Activated CD8-positive, alpha-beta memory T cell treated with anti-CD3 and anti-CD28 coated beads, Interleukin-2, amount 50 U/mL, for 1 hour (primary cell): Measurements from ENCODE around the gene STX16.

Source experiments
- DNase-seq: peaks from one replicate; pipeline ENCODE4 v3.0.0-alpha.2; 2020; ENCODE audit errors: extremely low read depth

Gene STX16

DNA sequence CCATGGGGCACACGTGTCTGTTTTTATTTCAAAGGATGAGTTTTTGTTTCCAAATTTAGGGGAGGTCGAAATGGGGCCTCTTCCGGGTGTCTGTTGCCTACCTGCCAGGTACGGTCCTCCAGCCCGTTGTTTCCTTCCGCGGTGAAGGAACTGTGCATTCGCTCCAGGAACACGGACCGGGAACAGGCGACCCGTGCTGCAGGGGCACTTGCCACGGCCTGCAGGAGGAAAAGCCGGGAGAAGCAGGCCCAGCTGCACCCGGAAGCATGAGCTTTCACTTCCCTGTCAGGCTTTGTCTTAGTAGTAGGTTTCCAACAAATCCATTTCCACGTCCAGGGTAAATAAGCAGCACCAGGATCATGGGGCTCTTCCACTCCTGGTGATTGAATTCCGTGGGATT lies 24.6 kb downstream of the STX16 start:
- no peak for DNase-seq

DNA sequence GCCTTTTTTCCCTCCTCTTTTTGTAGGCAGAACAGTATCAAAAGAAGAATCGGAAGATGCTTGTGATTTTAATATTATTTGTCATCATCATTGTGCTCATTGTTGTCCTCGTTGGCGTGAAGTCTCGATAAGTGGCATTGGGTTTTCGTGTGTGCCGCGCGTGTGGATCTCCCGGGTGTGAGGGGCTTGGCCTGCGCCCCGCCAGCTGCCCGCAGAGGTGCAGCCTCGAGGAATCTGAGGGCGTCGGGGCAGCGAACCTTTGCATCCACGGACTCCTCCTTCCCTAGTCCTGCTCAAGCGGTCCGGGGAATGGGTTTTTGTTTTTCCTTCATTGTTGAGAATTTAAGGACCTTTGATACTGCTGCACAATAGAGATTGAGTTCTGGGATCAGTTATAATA lies 25.1 kb downstream of the STX16 start:
- no peak for DNase-seq

GRCh38 chr20:58677079-58677604 lies 26.1 kb downstream of the STX16 start:
- no peak for DNase-seq

GRCh38 chr20:58677808-58678207 lies 26.7 kb downstream of the STX16 start:
- no peak for DNase-seq

- DNase-seq = no peak
These were observed 27.7 kb downstream of the STX16 start for GRCh38 chr20:58678806-58679205.

DNA sequence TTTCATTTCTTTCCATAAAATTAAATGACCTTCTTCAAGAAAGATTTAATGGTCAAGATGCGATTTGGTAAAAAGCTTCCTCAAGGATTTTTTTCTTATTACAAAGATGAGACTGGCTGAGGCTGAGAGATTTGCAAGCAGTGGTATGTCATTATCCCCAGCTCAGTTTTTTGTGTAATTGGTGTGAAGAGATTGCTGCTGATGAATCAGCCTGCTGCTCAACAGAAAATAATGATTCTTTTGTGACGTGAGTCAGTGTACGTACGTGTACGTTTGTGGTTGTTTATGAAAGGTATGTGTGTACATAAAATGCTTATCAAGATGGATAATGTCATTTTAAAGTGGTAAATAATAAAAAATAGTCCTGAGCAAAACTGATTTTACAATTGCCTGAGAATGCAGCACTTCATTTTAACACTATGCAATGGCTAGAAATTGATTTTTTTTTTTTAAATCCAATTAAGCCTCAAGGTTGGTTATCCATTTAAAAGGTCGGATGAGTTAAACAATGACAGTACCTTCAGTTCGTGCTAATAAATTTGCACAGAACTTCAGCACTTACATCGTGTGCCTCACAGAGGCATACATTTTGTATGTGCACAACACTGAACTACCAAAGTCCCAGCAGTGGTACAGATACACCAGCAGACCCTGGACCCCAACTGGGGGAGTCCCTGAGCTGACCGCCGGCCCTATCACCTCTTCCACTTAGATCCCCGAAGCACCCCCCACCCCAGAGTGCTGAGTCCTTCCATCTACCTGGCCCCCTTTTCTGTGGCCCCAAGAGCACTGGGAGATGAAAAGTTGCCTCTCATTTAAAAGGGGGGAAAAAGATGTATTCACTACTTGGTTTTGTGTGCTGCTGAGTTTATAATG lies 31.8 kb downstream of the STX16 start:
- DNase-seq = no peak

GRCh38 chr20:58684291-58684690 lies 33.2 kb downstream of the STX16 start:
- no peak for DNase-seq

DNA sequence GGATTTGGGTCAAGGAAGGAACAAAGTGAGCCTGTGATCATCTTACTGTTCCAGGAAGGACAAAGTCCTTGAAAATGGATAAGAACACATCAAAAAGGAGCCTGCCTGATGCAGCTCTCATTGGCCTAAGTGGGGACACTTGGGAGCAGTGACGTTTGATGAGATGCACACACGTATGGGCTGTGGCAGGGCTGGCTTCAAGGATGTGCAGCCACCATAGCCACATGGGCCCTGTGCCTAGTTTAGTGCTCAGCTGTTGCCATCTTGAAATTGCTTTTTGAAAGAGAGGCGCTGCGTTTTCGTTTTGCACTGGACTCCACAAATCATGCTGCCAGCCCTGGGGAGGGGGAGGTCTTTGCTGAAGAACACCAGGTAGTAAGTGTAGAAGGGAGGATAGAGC lies 34.9 kb downstream of the STX16 start:
- DNase-seq = no peak

DNA sequence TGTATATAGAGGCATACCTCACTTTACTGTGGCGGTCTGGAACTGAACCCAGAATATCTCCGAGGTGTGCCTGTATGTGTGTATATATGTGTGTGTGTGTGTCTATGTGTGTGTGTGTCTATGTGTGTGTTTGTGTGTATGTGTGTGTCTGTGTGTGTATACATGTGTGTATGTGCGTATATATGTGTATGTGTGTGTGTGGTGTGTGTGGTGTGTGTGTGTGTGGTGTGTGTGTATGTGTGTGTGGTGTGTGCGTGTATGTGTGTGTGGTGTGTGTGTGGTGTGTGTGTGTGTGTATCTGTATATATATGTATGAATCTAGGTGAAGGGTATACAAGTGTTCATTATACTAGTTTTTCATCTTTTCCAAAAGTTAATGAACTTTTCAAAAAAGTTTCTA lies 37.3 kb downstream of the STX16 start:
- DNase-seq = no peak

DNA sequence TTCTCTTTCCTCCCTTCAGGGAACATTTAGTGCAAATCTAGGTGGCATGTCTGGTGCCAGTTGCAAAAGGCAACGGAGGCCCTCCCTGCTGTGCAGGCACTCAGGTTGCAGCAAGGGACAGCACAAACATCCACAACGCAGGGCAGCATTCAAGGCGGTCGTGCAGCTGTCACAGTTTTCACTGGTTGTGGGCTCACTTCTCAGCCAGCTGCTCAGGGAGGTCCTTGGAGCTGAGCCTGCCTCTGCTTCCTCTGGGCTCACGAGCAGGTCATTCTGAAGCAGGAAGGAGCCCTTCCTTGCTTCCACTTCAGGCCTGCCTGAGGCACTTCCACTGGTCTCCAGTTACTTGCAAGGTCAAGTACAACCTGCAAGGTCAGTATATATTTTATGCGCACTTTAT lies 37.8 kb downstream of the STX16 start:
- no peak for DNase-seq

DNA sequence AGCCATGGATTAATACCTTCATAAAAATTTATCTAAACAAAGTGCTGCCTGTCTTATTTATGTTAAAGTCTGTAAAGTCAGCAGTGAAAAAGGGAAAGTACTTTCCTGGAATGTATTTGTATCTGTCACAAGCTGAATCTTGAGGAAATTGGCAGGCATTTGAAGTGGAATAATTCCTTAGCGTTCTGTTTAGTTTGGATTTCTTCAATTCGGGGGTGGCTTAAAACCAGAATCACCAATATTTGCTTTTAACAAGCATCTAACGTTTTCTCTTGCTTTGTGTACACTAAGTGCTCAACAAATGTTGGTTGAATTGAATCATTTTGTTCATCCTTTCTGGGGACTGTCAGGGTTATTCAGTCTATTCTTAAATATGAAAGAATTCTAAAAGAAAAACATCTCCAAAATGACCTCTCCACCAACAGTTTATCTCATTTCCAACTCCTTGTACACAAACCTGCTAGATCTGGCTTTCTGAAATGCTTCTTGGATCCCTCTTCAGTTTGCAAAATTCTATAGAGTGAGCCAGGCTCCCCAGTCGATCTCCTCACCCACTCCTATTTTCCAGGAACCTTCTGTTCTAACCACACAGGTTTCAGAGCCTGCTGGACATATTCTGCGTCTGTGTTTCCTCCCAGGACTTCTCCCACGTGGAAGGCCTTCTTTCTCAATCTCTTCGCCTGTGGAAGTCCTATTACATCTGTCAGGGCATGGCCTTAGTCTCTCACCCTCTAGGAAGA lies 39.5 kb downstream of the STX16 start:
- DNase-seq = no peak

DNA sequence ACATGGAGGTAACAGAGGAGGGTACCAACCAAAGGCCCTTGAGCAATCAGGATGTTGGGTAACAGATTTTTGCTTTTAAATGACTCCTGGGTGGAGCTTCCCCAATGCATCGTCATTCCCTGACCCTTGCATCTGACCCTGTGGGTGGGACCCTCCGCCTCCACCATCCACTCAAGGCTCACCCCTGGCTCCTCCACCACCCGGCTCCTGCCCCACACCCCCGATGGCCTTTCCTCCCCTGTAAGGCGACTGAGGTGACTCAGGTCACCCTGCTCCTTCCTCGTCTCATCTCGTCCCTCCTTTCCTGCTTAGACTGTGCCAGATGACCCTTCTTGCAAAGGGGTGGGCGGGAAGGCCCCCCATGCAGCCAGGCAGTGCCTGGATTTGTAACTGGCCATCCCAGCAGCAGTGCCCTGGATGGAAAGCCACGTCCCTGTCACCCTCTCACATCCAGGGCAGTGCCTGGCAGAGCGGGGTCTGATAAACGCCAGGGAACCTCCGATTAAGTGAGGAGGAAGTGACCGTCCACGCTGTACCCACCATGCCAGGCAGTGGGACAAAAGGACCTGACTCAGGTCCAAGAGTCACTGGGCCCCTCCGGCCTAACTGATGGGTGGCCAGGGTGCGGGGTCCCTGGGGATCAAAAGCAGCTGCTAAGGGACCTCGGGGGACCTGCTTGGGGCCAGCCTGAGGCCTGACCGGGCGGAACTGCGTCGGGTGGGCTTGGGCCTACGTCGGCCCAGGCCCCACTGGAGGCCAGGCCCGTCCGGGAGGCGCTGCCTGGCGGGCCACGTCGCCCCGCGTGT lies 40.9 kb downstream of the STX16 start:
- DNase-seq = no peak

DNA sequence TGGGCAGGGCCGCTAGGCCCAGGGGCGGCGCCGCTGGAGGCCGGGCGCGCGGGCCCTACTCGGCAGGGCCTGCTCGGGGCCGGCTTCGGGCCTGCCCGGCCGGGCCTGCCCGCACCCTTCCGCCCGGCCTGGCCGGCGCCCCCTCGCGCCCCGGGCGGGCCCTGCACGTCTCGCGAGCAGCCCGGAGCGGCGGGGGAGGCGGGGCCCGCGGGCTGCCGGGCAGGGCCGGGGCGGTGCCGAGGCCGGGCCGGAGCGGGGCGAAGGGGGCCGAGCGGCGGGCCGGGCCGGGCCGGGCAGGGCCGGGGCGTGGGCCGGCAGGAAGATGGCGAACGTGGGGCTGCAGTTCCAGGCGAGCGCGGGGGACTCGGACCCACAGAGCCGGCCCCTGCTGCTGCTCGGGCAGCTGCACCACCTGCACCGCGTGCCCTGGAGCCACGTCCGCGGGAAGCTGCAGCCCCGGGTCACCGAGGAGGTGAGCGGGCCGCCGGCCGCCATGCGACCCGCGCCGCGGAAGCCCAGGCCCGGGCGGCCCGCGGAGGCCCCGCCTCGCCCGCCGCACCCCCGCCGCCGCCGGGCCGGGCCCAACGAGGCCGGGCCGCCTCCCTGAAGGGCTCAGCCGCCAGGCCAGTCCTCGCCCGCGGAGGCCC lies 41.6 kb downstream of the STX16 start, which contains the start of gene NPEPL1:
NPEPL1 (plus strand) TSS at position 222 of the 647 bp plus-strand sequence; CDS start at position 323, 101 bp downstream.
- DNase-seq = no peak

GRCh38 chr20:58693226-58694006 lies 42.3 kb downstream of the STX16 start:
- DNase-seq = no peak

DNA sequence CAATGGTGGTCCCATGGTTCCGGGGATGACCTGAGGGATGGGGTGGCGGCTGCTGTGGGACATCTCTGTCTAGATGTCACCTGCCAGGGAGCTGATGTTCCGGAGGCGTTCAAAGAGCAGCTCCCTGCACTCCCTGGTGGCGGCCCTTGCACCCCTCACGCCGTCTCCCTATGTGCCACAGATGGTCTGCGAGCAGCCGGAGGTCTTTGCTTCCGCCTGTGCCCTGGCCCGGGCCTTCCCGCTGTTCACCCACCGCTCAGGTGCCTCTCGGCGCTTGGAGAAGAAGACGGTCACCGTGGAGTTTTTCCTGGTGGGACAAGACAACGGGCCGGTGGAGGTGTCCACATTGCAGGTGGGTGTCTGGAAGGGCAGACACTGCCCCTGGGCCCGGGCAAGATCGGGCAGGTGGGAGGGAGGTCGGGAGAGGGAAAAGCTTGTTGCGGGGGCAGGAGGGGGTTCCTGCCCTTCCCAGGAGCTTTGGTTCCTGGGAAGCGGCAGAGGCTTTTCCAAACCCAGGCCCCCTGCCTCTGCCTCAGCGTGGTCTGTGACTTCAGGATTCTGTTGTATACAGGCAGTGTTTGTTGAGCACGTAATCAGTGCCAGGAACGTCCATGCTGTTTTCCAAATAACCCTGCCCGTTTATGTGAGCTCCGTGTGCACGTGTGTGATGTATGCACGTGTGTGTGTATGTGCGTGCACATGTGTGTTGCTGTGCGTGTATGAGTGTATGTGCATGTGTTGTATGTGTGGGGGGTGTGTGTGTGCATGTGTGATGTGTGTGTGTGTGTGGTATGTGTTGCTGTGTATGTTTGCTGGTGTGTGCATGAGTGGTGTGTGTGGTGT lies 43.4 kb downstream of the STX16 start:
- no peak for DNase-seq

DNA sequence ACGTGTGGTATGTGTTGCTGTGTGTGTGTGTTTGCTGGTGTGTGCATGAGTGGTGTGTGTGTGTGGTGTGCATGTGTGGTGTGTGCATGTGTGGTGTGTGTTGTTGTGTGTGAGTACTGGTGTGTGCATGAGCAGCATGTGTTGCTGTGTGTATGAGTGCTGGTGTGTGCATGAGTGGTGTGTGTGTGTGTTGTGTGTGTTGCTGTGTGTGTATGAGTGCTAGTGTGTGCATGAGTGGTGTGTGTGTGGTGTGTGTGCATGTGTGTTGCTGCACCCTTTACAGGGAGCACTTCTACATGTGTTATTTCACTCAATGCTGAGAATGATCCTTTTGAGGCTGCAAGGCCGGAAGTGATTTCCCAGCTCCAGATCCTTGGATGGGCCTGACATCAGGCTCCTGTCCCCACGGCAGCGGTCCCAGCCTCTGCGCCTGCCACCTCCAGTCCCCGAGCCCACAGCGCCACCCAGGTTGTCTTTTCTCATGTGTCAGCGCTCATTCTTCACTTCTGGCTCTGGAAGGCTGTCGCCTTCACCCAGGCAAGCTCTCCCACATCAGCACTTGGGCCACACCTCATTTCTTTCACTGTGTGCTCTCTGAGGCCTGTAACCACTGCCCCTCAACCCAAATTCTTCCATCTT lies 44.1 kb downstream of the STX16 start:
- DNase-seq = no peak

- DNase-seq = no peak
These were observed 44.9 kb downstream of the STX16 start for GRCh38 chr20:58695895-58696375.

DNA sequence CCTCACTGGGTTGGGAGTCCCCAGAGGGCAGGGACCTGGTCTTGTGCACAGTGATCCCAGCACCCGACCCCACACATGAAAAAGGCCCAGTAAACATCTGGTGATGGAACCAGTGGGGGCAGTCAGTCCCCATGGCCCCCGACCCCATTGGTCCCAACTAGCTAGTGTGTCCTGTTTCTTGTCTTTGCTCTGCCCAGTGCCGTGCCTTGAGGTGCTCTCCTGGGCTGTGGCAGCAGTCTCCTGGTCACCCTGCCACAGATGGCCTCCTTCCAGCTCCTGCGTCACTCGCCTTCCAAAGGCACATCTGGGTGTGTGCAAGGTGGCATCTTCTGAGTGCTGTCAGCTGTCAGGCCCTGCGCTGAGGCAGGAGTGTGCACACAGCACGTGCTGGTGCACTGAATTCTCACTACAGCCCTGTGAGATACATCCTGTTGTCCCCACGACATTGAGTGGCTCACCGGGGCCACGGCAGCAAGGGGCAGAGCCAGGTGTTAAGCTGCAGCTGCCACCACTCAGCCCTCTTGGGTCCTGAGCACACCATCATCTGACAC lies 45.4 kb downstream of the STX16 start:
- no peak for DNase-seq
